K562 (cell line): ENCODE data around the gene GPR142. TPM values are rescaled to one million over a fixed set of nuclear protein-coding genes. Genes with fewer than 3 reads are reported as not detected.

Experiments
- AFF1 ChIP-seq, 2 experiments: fragments of 450-650 bp; IDR thresholded peaks; 2 replicates each; pipeline ENCODE4 v1.6.1; 2018; ENCODE audit warnings: mild to moderate bottlenecking in 2 of 2, low read depth in 1 of 2; ENCODE audit not compliant: partially characterized antibody in 2 of 2
- BCLAF1 ChIP-seq, 2 experiments: fragments of 450-650 bp in 1 of 2; IDR thresholded peaks; 2 replicates each; pipeline ENCODE4 v1.6.1; 2011 to 2017; ENCODE audit warnings: low read depth in 2 of 2, antibody characterized with exemption in 1 of 2, borderline replicate concordance in 1 of 2, low read length in 1 of 2, mild to moderate bottlenecking in 1 of 2, mixed read lengths in 1 of 2; ENCODE audit not compliant: control insufficient read depth in 1 of 2
- CEBPB ChIP-seq: fragments of 450-650 bp; IDR thresholded peaks from 2 replicates; pipeline ENCODE4 v1.6.1; 2016; ENCODE audit warnings: missing genetic modification characterization, missing compliant biosample characterization
- CREM ChIP-seq: IDR thresholded peaks from 2 replicates; pipeline ENCODE4 v1.6.1; 2014; ENCODE audit warnings: antibody characterized with exemption, low read depth
- E2F1 ChIP-seq: sonication (generic); formaldehyde crosslinking; IDR thresholded peaks from 2 replicates; pipeline ENCODE4 v1.8.1; 2023; ENCODE audit warnings: mild to moderate bottlenecking, missing genetic modification reagents, moderate library complexity
- ID3 ChIP-seq, 2 experiments: fragments of 250-450 bp in 1 of 2; fragments of 450-650 bp in 1 of 2; sonication (Bioruptor Pico) in 1 of 2; IDR thresholded peaks; 2 replicates each; pipeline versions ENCODE4 v1.6.1 to v1.8.0; 2016 to 2021; ENCODE audit warnings: mild to moderate bottlenecking in 2 of 2, moderate library complexity in 2 of 2, missing compliant biosample characterization in 1 of 2, missing genetic modification characterization in 1 of 2
- MCM2 ChIP-seq: fragments of 450-650 bp; IDR thresholded peaks from 2 replicates; pipeline ENCODE4 v1.6.1; 2017; ENCODE audit warnings: low read depth, mild to moderate bottlenecking
- MEF2A ChIP-seq: IDR thresholded peaks from 2 replicates; pipeline ENCODE4 v1.6.1; 2011; ENCODE audit warnings: low read depth, mild to moderate bottlenecking, low read length, moderate library complexity; ENCODE audit not compliant: control insufficient read depth
- MXI1 ChIP-seq: IDR thresholded peaks from 2 replicates; pipeline ENCODE4 v1.6.1; 2011; ENCODE audit warnings: low read depth, mild to moderate bottlenecking, improper control_type of control experiment, low read length
- PCBP2 ChIP-seq: fragments of 200-400 bp; formaldehyde crosslinking; IDR thresholded peaks from 2 replicates; pipeline ENCODE4 v1.6.1; 2018; ENCODE audit warnings: low read length, low read depth, mild to moderate bottlenecking, moderate library complexity; ENCODE audit not compliant: poor library complexity, severe bottlenecking
- RBM25 ChIP-seq: fragments of 200-400 bp; formaldehyde crosslinking; IDR thresholded peaks from 2 replicates; pipeline ENCODE4 v1.6.1; 2018; ENCODE audit warnings: low read length, low read depth, moderate library complexity; ENCODE audit not compliant: severe bottlenecking
- TGIF2 ChIP-seq: sonication (generic); formaldehyde crosslinking; IDR thresholded peaks from 2 replicates; pipeline ENCODE4 v1.8.1; 2022; ENCODE audit warnings: mild to moderate bottlenecking, missing genetic modification reagents, moderate library complexity
- ZNF12 ChIP-seq: sonication (generic); formaldehyde crosslinking; IDR thresholded peaks from 2 replicates; pipeline ENCODE4 v1.4.0; 2020; ENCODE audit warnings: mild to moderate bottlenecking, missing genetic modification reagents
- ZNF395 ChIP-seq: fragments of 200-800 bp; sonication (Bioruptor generic); IDR thresholded peaks from 2 replicates; pipeline ENCODE4 v1.6.1; 2017; ENCODE audit warnings: missing genetic modification characterization, missing compliant biosample characterization
- polyA plus RNA-seq, 8 experiments: library from polyadenylated mRNA; depleted of rRNA in 4 of 8; stranded (reverse) in 5 of 8; unstranded in 3 of 8; fragments of >200 nt; fragmentation: Nextera tagmentation in 2 of 8; fragmentation: Illumina TruSeq in 1 of 8; extraction: Ambion mirVana in 2 of 8; extraction: Trizol in 1 of 8; gene quantifications; 2 replicates each; pipeline versions ENCODE4 v1.2.1 to v1.2.3, GENCODE V29; 2011 to 2014; ENCODE audit warnings: inconsistent platforms in 1 of 8, missing spikeins in 1 of 8
- total RNA-seq, 7 experiments: library from RNA; depleted of rRNA in 6 of 7; stranded (reverse); fragments of >200 nt in 6 of 7; fragmentation: Illumina TruSeq in 2 of 7; extraction: Trizol in 2 of 7; gene quantifications; 2 replicates each; pipeline versions ENCODE4 v1.2.1 to v1.2.3, GENCODE V29; 2011 to 2021; ENCODE audit warnings: low replicate concordance in 1 of 7

GPR142 gene
- total and polyA plus RNA-seq, 9 of the 15 experiments (the other 6 are each of a cell fraction or from before 2014, with no cell fraction given): not detected

- no peak for TF ChIP-seq AFF1 (IDR thresholded peaks at IDR 0.05; ENCODE audit: low read depth in 1 of 2, partially characterized antibody in 2 of 2)
- TF ChIP-seq CEBPB (tag): 0 out of 2 replicates have a peak, but pooled peaks have one; percentile 35
- TF ChIP-seq MCM2: no peak
- no peak for TF ChIP-seq RBM25
- no peak for TF ChIP-seq MEF2A
- no peak for TF ChIP-seq ID3 (CRISPR knock-in tag; IDR thresholded peaks at IDR 0.05)
- no peak for TF ChIP-seq ID3 (tag; IDR thresholded peaks at IDR 0.05)
- 0 out of 2 replicates have a peak, but pooled peaks have one; percentile 25 for TF ChIP-seq CREM
- no peak for TF ChIP-seq E2F1 (CRISPR knock-in tag)
- TF ChIP-seq MXI1: no peak
- no peak for TF ChIP-seq BCLAF1 (IDR thresholded peaks at IDR 0.05; ENCODE audit: borderline replicate concordance in 1 of 2, control insufficient read depth in 1 of 2, low read depth in 2 of 2, low read length in 1 of 2)
- peak; percentile 78; the same call in 1 of the 2 replicates for TF ChIP-seq ZNF395
- TF ChIP-seq TGIF2 (CRISPR knock-in tag): no peak
- no peak for TF ChIP-seq ZNF12 (CRISPR knock-in tag)
- no peak for TF ChIP-seq PCBP2
These were observed 23.7 kb downstream of the GPR142 start (continued) for GRCh38 chr17:74390680-74391653.
